ENCODE data around the gene MYBPC1.

The MYBPC1 gene

DNA sequence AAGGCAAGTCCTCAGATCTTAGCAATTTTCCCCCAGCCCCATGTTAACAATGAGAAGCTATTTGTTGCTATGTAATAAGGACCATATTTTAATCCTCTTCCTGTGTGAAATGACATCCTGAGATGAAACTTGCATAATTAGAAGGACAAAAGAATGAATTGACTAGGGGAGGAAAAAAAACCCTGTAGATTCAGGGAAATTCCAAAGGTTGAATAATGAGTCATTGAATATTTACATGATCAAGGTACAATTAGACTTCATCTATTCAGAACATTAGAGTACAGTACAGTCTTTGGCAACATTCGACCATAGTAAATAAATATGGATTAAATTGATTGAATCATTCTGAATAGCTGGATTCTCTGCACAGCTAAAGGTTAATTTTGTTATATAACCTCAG is 9.4 kb downstream of the MYBPC1 start:
- no peak for DNase-seq

DNA sequence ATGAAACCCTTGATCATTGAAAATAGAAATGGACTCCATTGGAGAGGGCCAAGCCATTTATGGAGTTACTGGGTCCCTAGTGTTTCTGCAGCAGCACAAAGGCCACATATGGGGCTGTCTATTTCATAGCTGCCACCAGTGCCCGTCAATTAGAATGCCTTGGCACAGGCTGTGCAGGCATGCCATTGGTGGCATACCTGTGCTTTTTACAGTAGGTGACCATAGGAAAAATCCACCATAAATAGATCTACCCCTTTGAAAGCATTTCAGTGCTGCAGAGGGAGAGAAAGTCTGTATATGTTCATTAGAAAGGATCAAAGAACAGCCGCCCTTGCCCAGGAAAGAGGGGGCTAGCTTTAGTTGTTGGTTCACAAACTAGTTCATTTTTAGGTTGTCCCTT is 13.1 kb downstream of the MYBPC1 start:
- no peak for DNase-seq

DNA sequence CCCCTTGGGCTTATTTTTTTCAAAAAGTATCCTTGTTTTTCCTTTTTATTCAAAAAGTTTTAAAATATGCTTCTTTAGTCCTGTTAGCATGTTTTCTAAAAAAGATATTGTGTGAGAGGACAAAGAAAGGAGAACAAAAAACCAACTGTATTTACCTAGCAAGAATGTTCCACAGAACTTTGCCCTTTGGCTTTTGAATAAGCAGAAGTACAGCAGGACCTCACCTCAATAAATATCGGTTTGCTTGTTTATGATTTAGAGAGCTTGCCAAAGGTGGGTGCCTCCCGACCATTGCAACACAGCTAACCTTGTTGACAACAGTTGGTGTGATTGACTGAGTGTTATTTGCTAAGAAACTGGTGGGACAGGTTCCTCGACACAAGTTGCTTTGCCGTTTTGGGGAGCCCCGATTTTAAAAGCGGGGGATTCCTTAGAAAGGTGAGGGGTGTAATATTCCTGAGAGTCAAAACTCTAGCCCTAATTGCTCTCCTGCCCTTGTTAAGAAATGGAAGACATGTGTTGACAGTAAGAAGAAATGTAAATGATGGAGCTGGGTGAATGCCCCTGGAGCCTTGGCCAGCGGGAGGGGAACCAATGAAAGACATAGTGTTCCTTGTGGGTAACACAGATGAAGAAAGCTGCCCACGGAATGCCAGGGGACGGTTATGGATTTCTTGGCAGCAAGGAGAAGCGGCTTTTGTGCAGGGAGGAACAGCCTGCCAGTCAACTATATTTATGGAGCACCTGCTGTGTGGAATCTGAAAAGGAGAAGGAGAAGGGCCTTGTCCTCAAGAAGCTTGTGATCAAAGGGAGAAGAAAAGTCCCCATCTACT is 13.7 kb downstream of the MYBPC1 start:
- DNase-seq: no peak

DNA sequence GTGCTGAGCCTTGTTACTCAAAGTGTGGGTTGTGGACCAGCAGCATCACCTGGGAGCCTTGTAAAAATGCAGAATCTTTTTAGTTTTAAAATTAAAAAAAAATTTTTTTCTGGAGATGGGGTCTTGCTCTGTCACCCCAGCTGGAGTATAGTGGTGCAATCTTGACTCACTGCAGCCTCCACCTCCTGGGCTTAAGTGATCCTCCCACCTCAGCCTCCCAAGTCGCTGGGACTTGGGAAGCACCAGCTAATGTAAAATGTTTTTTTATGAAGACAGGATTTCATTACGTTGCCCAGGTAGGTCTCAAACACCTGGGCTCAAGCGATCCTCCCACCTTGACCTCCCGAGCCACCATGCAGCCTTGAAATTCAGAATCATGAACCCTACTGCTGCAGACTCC is 14.4 kb downstream of the MYBPC1 start:
- no peak for DNase-seq

GRCh38 chr12:101612160-101612916 is 17.6 kb downstream of the MYBPC1 start:
- DNase-seq: no peak

DNA sequence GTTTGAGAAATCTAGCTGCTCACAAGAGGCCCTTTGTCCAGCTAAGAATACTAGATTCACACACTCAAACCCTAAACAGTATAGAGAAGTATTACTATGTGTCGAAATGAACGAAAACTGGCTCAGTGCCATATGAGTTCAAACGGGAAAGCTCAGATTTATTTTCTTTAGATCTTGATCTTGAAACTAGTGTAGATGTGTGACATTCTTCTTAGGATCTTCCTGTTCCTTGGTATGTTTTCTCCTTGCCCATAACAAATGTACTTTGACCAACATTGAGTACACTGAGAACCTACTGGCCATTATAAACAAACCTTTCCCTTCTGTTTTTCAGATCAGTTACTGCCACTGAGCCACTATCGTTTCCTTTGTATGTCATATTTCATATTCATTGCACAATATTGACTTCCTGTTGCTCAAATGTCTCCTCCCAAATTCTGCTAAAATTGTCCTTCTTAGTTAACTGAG is 21.3 kb downstream of the MYBPC1 start:
- DNase-seq: no peak

DNA sequence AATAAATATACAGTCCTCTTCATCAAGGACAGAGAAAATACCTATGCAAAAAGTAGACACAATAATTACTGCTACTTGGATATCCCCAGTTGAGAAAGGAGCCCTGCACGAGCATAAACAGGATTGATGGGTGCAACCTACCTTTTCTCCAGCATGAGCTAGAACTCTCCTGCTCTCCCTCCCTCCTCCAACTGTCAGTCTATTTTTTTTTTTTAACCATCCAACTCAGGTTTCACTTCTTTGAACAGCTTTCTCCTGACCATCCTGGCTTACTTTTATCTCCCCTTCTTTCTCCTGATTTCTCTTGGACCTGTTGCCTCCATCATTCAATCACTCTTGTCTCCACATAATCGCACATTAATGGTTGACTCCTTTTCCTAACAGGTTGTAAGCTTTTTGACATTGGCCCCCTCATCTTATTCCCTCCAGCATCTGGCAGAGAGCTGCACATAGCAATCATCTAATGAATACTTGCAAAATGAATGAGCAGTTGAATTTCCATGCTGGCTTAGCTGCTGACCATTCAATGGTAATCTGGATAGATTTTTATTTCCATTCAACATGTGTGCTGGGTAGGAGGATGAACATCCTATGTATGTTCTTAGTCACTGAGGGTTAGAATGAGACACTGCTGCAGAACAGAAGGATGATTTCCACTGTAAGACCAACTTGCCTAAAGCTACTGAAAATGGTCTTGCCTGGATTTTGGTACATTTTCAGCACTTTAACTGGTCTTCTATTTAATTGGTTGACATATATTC is 24.4 kb downstream of the MYBPC1 start:
- DNase-seq: no peak

- DNase-seq: no peak
These were observed 25.3 kb downstream of the MYBPC1 start for GRCh38 chr12:101619858-101620761.

- DNase-seq: no peak
These were observed 26.0 kb downstream of the MYBPC1 start for GRCh38 chr12:101620762-101621133.

- DNase-seq: no peak
These were observed 33.9 kb downstream of the MYBPC1 start for GRCh38 chr12:101628676-101629075.

- no peak for DNase-seq
These were observed 40.0 kb downstream of the MYBPC1 start for GRCh38 chr12:101634724-101635123.

- no peak for DNase-seq
These were observed 43.2 kb downstream of the MYBPC1 start for GRCh38 chr12:101637936-101638335.

DNA sequence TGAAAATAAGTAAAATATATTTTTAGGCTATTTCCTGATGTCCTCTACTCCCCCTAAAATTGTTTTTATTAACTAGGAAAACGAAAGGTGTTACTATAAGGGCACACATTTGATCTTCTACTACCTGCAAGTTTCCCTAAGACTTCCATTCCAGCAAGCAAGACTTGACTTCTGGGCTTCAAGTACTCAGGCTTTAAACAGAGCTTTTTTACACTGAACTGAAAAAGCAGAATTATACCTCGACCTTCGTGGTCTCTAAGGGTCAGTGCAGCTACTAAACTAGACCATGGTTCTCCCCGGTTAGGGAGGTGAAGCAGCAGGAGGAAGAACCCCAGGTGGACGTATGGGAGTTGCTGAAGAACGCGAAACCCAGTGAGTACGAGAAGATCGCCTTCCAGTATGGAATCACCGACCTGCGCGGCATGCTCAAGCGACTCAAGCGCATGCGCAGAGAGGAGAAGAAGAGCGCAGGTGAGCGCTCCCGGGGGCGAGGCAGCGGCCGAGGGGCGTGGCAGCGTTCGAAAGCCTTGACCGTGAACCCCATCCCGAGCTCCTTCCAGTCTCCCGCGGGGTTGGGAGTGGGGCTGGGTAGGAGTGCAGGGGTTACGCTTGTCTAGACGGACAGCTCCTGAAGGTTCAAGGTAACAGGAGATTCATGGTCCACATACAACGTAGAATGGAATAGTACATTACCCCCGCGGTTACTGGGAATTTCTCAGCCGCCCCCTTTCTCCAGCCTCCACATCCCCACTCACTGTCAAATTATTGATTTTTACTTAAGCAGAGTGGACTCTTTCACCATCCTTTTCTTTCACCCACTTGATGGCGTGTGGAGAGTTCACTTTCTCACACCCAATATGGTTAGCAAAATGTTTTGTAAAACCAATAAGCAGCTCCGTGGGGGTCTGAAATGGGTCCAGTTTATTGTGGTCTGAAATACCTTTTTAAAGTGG is 47.6 kb downstream of the MYBPC1 start:
- DNase-seq: no peak

- no peak for DNase-seq
These were observed 52.9 kb downstream of the MYBPC1 start for GRCh38 chr12:101647711-101648110.

DNA sequence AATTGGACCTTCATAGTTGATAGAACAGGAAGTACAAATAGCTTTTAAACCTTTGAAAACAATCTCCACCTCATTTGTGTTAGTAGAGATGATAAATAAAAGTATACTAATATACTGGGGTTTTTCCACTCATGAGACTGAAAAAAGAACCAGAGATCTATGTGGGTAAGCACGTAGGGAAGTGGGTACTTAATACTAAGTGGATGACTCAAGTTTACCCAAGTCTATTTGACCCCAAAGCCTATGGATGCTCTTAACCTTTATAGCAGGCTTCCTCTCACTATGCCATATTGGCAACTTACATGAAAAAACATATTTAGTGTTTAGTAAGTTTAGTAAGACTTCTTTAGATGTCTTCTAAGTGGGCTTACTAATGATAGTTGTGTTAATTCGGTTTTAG is 53.4 kb downstream of the MYBPC1 start:
- no peak for DNase-seq

DNA sequence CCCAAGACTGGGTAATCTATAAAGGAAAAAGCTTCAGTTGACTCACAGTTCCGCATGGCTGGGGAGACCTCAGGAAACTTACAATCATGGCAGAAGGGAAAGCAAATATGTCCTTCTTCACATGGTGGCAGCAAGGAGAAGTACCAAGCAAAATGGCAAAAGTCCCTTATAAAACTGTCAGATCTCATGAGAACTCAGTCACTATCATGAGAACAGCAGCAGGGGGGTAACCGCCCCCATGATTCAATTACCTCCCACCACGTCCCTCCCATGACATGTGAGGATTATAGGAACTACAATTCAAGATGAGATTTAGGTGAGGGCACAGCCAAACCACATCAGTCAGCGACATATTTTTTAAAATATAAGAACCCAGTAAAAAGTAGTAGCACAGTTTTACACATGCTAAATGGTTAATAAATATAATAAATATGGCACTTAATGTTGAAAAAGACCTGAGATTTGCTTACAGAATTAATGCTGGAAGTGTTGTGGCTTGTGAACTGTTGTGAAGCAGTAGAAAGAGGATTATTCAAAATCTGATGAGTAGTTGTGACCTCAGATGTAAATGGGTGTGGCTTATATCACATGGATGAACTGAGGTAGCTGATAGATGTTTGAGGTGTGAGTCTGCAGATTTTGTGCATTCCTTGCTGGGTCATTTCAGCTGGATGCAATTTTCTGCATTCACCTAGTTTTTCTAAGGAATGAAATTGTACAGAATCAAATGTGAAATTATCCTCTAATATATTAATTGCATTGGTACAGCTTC is 55.8 kb downstream of the MYBPC1 start:
- DNase-seq: no peak

- DNase-seq: no peak
These were observed 58.3 kb downstream of the MYBPC1 start for GRCh38 chr12:101653030-101653429.

DNA sequence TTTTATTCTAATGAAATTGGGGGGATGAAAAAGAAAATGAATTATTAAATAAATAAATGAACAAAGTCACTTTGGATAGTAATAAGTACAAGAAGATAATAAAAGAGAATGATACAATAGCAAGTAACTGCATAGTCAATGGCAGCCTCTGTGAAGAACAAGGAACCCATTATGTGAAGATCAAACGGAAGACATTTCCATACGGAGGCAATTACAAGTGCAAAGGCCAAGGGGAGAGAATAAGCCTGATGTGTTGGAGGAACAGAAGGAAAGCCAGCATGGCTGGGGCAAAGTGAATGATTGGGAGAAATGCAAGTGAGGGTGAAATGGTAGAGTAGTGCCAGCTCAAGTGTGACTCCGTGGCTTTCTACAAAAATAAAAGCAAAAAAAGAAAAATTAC is 58.7 kb downstream of the MYBPC1 start:
- no peak for DNase-seq

- DNase-seq: no peak
These were observed 59.7 kb downstream of the MYBPC1 start for GRCh38 chr12:101654442-101654841.

DNA sequence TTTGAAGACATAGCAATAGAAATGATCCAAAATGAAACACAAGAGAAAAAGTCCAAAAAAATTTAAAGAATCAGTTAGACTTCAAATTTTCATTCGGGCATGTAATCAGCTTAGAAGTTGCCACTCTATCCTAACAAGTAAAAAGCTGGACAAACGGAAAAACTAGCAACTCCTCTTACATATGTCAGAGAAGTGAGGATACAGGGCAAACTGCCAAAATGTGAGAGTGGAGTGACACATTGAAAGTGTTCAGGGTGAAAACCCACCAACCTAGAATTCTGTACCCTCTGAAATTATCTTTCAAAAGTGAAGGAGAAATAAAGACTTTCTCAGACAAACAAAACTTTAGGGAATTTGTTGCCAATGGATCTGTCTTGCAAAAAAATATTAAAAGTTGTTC is 60.6 kb downstream of the MYBPC1 start:
- no peak for DNase-seq

All from T-helper 9 cell (primary cell).